ENCODE data around the gene REPS2. TPM values are rescaled to one million over a fixed set of nuclear protein-coding genes. Genes with fewer than 3 reads are reported as not detected.

Gene REPS2
- total RNA-seq, 1 donor from 2014 or later: 1.3 TPM

DNA sequence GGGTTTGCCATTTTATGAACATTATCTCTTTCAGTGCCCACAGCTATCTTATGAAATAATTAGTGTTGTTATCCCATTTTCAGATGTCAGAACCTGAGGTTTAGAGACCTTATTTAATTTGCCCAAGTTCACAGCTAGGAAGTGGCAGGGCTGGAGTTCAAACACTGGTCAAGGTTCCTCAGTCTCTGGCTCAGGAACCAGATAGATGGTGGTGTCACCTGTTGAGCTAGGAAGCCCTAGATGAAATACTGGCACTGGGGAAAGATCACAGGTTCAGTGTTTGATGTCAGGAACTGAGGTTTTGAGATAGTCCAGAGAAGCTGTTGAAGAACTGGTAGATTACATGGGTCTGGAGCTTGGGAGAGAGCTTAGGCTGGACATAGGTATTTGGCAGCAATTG lies 85.4 kb downstream of the REPS2 start:
- Histone ChIP-seq H3K4me3 (ENCODE audit: low read depth, low read length) (no peak overlapping the region), H3K27me3 (ENCODE audit: control insufficient read depth, insufficient read depth, low read length) (no peaks in the 10 kb centered on the region), H3K36me3 (ENCODE audit: control insufficient read depth, insufficient read depth, low read length) (no peaks in the 10 kb centered on the region)
- DNase-seq (ENCODE audit: low read depth): no peak
- TF ChIP-seq, protein P1, sequence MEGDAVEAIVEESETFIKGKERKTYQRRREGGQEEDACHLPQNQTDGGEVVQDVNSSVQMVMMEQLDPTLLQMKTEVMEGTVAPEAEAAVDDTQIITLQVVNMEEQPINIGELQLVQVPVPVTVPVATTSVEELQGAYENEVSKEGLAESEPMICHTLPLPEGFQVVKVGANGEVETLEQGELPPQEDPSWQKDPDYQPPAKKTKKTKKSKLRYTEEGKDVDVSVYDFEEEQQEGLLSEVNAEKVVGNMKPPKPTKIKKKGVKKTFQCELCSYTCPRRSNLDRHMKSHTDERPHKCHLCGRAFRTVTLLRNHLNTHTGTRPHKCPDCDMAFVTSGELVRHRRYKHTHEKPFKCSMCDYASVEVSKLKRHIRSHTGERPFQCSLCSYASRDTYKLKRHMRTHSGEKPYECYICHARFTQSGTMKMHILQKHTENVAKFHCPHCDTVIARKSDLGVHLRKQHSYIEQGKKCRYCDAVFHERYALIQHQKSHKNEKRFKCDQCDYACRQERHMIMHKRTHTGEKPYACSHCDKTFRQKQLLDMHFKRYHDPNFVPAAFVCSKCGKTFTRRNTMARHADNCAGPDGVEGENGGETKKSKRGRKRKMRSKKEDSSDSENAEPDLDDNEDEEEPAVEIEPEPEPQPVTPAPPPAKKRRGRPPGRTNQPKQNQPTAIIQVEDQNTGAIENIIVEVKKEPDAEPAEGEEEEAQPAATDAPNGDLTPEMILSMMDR (IDR thresholded peaks at IDR 0.05; ENCODE audit: insufficient read depth, low read length, poor library complexity, severe bottlenecking): no peak

- TF ChIP-seq, protein P1 (IDR thresholded peaks at IDR 0.05; ENCODE audit: insufficient read depth, low read length, poor library complexity, severe bottlenecking): no peak
- Histone ChIP-seq H3K27me3 (ENCODE audit: control insufficient read depth, insufficient read depth, low read length) (no peaks in the 10 kb centered on the region), H3K36me3 (ENCODE audit: control insufficient read depth, insufficient read depth, low read length) (no peaks in the 10 kb centered on the region), H3K4me3 (ENCODE audit: low read depth, low read length) (no peak overlapping the region)
- DNase-seq (ENCODE audit: low read depth): peak; percentile 88
These were observed 85.9 kb downstream of the REPS2 start for GRCh38 chrX:17032351-17032750.

GRCh38 chrX:17033225-17033624 lies 86.8 kb downstream of the REPS2 start:
- no peak for DNase-seq (ENCODE audit: low read depth)
- TF ChIP-seq, protein P1 (IDR thresholded peaks at IDR 0.05; ENCODE audit: insufficient read depth, low read length, poor library complexity, severe bottlenecking): no peak
- H3K27me3 ChIP-seq (ENCODE audit: control insufficient read depth, insufficient read depth, low read length): no peaks in the 10 kb centered on the region
- H3K36me3 ChIP-seq (ENCODE audit: control insufficient read depth, insufficient read depth, low read length): no peaks in the 10 kb centered on the region
- no peak overlapping the region for H3K4me3 ChIP-seq (ENCODE audit: low read depth, low read length)

- TF ChIP-seq, protein P1 (IDR thresholded peaks at IDR 0.05; ENCODE audit: insufficient read depth, low read length, poor library complexity, severe bottlenecking): no peak
These were observed 88.7 kb downstream of the REPS2 start for GRCh38 chrX:17035111-17035510.

DNA sequence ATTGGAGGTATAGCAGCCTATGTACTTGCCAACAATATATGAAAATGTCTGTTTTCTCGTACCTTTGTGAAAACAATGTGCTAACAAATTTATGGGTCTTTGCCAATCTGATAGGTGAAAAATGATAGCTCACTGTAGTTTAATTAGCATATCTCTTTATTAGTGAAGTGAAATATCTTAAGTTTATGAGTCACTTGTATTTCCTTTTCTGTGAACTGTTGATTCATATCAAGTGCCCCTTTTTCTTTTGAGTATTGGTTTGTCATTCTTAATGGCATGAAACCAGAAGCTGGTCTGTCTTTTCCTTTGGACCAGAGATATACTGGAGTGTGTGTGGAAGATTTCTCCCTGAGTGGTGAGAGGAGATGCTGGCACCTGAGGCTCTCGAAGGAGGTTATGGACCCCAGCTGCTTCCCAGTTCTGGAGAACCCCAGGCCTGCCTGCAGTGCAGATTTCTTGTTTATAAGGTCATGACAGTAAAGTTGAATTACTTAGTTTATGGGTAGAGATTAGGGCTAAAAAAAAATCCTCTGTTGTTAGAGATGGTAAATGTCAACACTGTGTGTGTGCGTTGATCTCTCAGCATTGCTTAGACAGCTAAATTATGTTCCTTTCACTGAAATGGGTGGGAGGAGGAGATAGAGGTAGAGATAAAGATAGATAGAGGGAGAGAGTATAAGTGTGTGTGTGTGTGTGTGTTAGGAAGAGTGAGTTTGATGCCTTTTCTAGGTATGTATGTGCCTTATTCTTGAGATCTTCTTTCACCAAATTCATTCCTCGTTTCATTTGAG lies 89.9 kb downstream of the REPS2 start:
- TF ChIP-seq, protein P1 (IDR thresholded peaks at IDR 0.05; ENCODE audit: insufficient read depth, low read length, poor library complexity, severe bottlenecking): no peak
- no peaks in the 10 kb centered on the region for H3K27me3 ChIP-seq (ENCODE audit: control insufficient read depth, insufficient read depth, low read length)
- no peak for DNase-seq (ENCODE audit: low read depth)
- H3K4me3 ChIP-seq (ENCODE audit: low read depth, low read length): no peak overlapping the region
- H3K36me3 ChIP-seq (ENCODE audit: control insufficient read depth, insufficient read depth, low read length): no peaks in the 10 kb centered on the region

More at GRCh38 chrX:17035111-17035510, 88.7 kb downstream of the REPS2 start:
- no peak overlapping the region for H3K4me3 ChIP-seq (ENCODE audit: low read depth, low read length)
- DNase-seq (ENCODE audit: low read depth): no peak
- no peaks in the 10 kb centered on the region for H3K27me3 ChIP-seq (ENCODE audit: control insufficient read depth, insufficient read depth, low read length)
- H3K36me3 ChIP-seq (ENCODE audit: control insufficient read depth, insufficient read depth, low read length): no peaks in the 10 kb centered on the region

GRCh38 chrX:17038277-17038676 lies 91.8 kb downstream of the REPS2 start:
- H3K4me3 ChIP-seq (ENCODE audit: low read depth, low read length): no peak overlapping the region
- peaks cover 2% of the 10 kb centered on the region for H3K27me3 ChIP-seq (ENCODE audit: control insufficient read depth, insufficient read depth, low read length)
- no peaks in the 10 kb centered on the region for H3K36me3 ChIP-seq (ENCODE audit: control insufficient read depth, insufficient read depth, low read length)
- no peak for DNase-seq (ENCODE audit: low read depth)
- TF ChIP-seq, protein P1 (IDR thresholded peaks at IDR 0.05; ENCODE audit: insufficient read depth, low read length, poor library complexity, severe bottlenecking): no peak

All from kidney epithelial cell (primary cell).